Measurements from ENCODE around the gene KXD1. TPM values are rescaled to one million over a fixed set of nuclear protein-coding genes. Genes with fewer than 3 reads are reported as not detected.
"Not testable (repeated sequence)": the region's sequence is repeated elsewhere in the genome, so short reads cannot be mapped to it uniquely, and the experiment has no call there.

Gene KXD1
- total and polyA plus RNA-seq, 2 donors (not counting 1 experiment from before 2014, with no cell fraction given) = 90.0 to 166 TPM

DNA sequence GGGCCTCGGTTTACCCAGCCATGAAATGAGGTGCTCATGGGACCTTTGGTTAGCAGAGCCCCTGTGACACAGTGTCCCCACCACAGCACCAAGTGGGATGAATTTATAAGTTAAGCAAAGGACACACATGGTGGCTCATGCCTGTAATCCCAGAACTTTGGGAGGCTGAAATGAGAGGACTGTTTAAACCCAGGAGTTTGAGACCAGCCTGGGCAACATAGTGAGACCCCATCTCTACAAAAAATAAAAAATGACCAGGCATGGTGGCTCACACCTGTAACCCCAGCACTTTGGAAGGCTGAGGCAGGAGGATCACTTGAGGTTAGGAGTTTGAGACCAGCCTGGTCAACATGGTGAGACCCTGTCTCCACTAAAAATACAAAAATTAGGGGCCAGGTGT is 17.5 kb upstream of the KXD1 start:
- ATAC-seq (ENCODE audit: low read depth); H3K9ac ChIP-seq (ENCODE audit: low read length); H2AFZ ChIP-seq (ENCODE audit: insufficient read depth, low read depth, low read length, poor library complexity, severe bottlenecking); H3K9me3 Mint-ChIP-seq (ENCODE audit: insufficient read depth); CTCF ChIA-PET; H3K27me3 ChIP-seq (replicated peaks in 1 of 4; ENCODE audit: control extremely low read depth in 1 of 4, control insufficient read depth in 3 of 4, insufficient read depth in 4 of 4, low read length in 3 of 4); H3K27ac ChIP-seq (ENCODE audit: low read length in 2 of 2); H3K27me3 Mint-ChIP-seq; H3K27ac Mint-ChIP-seq; H4K20me1 ChIP-seq (ENCODE audit: control insufficient read depth, insufficient read depth, low read length, poor library complexity, severe bottlenecking); H3K4me2 ChIP-seq (replicated peaks; ENCODE audit: low read depth, low read length, poor library complexity, severe bottlenecking); DNase-seq; H3K4me3 ChIP-seq (ENCODE audit: control extremely low read depth in 1 of 5, extremely low read depth in 1 of 5, insufficient read depth in 1 of 5, low read depth in 2 of 5, low read length in 4 of 5); H3K9me3 ChIP-seq (ENCODE audit: control extremely low read depth in 1 of 3, control insufficient read depth in 2 of 3, insufficient read depth in 1 of 3, low read length in 2 of 3); H3K4me3 Mint-ChIP-seq: not testable (repeated sequence)
- Histone ChIP-seq H3K79me2 (ENCODE audit: control insufficient read depth, insufficient read depth, low read length) (peaks cover 20% of the 10 kb centered on the region), H3K4me1 (ENCODE audit: control insufficient read depth in 2 of 2, insufficient read depth in 2 of 2, low read length in 2 of 2) (peaks cover 14 to 20% of the 10 kb centered on the region in 2 donors), H3K36me3 (replicated peaks in 1 of 2; ENCODE audit: control extremely low read depth in 1 of 2, control insufficient read depth in 1 of 2, extremely low read depth in 1 of 2, insufficient read depth in 2 of 2, low read length in 1 of 2) (peaks cover 5 to 46% of the 10 kb centered on the region in 2 experiments)
- intact Hi-C loops (cut with micrococcal nuclease) = loop anchor here (5.0 kb wide), 1 partner anchor 47 kb away; the partner anchor contains the start of gene REX1BD
- 100% methylated on average over 1 of the region's 1 CpG for WGBS (ENCODE audit: insufficient coverage)
- peaks cover 20% of the 10 kb centered on the region for H3K4me1 Mint-ChIP-seq
- POLR2A ChIA-PET = interaction anchor here (0.8 kb wide), 1 partner anchor 18 kb away, joined by 4 read pairs; no protein-coding TSS in a partner anchor

DNA sequence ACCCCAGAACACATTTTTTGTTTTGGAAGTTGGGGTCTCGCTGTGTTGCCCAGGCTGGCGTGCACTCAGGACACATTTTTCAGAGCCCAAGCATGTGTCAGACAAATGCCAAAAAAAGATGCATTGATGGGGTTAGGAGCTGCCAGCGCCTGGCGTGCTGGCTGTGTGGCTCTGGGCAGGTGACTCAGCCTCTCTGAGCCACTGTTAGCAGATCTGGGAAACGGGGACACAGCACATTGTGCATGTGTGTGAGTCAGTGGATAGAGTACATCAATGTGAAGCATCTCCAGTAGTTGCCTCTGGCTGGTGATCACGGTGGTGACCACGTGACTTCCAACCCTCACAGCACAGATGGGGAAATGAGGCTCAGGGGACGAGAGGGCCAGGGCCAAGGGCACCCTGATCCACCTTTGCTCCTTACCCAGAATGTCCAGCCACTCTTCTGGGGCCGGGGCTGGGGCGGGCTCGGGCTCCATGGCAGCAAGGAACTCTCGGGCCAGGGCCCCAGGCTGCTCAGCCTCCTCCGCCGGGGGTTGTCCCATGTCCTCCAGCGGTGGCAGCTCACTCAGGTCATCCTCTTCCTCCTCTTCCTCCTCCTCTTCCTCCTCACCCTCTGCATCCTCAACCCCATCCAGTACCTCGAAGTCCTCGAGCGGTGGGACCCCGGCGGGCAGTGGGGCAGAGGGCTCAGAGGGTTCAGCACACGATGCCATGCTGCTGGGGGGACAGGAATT is 16.2 kb upstream of the KXD1 start:
- Histone ChIP-seq H3K9me3 (ENCODE audit: control extremely low read depth in 1 of 3, control insufficient read depth in 2 of 3, insufficient read depth in 1 of 3, low read length in 2 of 3) (no peaks in the 10 kb centered on the region), H3K9ac (ENCODE audit: low read length) (no peak overlapping the region), H3K36me3 (replicated peaks in 1 of 2; ENCODE audit: control extremely low read depth in 1 of 2, control insufficient read depth in 1 of 2, extremely low read depth in 1 of 2, insufficient read depth in 2 of 2, low read length in 1 of 2) (peaks cover 2 to 36% of the 10 kb centered on the region in 2 experiments), H3K27me3 (replicated peaks in 1 of 4; ENCODE audit: control extremely low read depth in 1 of 4, control insufficient read depth in 3 of 4, insufficient read depth in 4 of 4, low read length in 3 of 4) (no peaks in the 10 kb centered on the region), H3K4me2 (replicated peaks; ENCODE audit: low read depth, low read length, poor library complexity, severe bottlenecking) (no peak overlapping the region), H3K27ac (ENCODE audit: low read length in 2 of 2) (no peak overlapping the region), H3K4me3 (ENCODE audit: control extremely low read depth in 1 of 5, extremely low read depth in 1 of 5, insufficient read depth in 1 of 5, low read depth in 2 of 5, low read length in 4 of 5) (no peak overlapping the region), H4K20me1 (ENCODE audit: control insufficient read depth, insufficient read depth, low read length, poor library complexity, severe bottlenecking) (no peaks in the 10 kb centered on the region), H2AFZ (ENCODE audit: insufficient read depth, low read depth, low read length, poor library complexity, severe bottlenecking) (no peak overlapping the region), H3K4me1 (ENCODE audit: control insufficient read depth in 2 of 2, insufficient read depth in 2 of 2, low read length in 2 of 2) (peaks cover 14 to 20% of the 10 kb centered on the region in 2 donors), H3K79me2 (ENCODE audit: control insufficient read depth, insufficient read depth, low read length) (peaks cover 20% of the 10 kb centered on the region)
- no peak for TF ChIP-seq EZH2 (IDR thresholded peaks at IDR 0.05; ENCODE audit: borderline replicate concordance, insufficient read depth, low read depth, low read length, poor library complexity, severe bottlenecking)
- TF ChIP-seq, protein P1, sequence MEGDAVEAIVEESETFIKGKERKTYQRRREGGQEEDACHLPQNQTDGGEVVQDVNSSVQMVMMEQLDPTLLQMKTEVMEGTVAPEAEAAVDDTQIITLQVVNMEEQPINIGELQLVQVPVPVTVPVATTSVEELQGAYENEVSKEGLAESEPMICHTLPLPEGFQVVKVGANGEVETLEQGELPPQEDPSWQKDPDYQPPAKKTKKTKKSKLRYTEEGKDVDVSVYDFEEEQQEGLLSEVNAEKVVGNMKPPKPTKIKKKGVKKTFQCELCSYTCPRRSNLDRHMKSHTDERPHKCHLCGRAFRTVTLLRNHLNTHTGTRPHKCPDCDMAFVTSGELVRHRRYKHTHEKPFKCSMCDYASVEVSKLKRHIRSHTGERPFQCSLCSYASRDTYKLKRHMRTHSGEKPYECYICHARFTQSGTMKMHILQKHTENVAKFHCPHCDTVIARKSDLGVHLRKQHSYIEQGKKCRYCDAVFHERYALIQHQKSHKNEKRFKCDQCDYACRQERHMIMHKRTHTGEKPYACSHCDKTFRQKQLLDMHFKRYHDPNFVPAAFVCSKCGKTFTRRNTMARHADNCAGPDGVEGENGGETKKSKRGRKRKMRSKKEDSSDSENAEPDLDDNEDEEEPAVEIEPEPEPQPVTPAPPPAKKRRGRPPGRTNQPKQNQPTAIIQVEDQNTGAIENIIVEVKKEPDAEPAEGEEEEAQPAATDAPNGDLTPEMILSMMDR (IDR thresholded peaks at IDR 0.05) = no peak
- Mint-ChIP-seq H3K4me3 (peak overlapping the region; percentile 50), H3K4me1 (peaks cover 20% of the 10 kb centered on the region), H3K27me3 (no peaks in the 10 kb centered on the region), H3K9me3 (ENCODE audit: insufficient read depth) (no peaks in the 10 kb centered on the region), H3K27ac (peak overlapping the region; percentile 32)
- intact Hi-C loops (cut with micrococcal nuclease) = loop anchor here (5.0 kb wide), 1 partner anchor 46 kb away; the partner anchor contains the start of gene REX1BD
- ChIA-PET CTCF (no interaction called here), POLR2A (interaction anchor here (0.6 to 3.4 kb wide), 3 partner anchors 10 to 31 kb away, joined by 4 to 16 read pairs (median 5); partner anchors contain the start of genes ELL and UBA52)
- WGBS (ENCODE audit: insufficient coverage) = 96% methylated on average over 19 of the region's 21 CpGs
- ATAC-seq (ENCODE audit: low read depth) (no peak), DNase-seq (no peak)

Data from B cell (primary cell).